HFFc6 (cell line): ENCODE data around the gene PITPNC1. TPM values are rescaled to one million over a fixed set of nuclear protein-coding genes. Genes with fewer than 3 reads are reported as not detected.

Source experiments
- DNase-seq: peaks from one replicate; pipeline ENCODE4 v3.0.0-alpha.2; 2018
- H3K27ac Mint-ChIP-seq: 2 replicates; pipeline ENCODE4 v1.8.0; 2020; ENCODE audit warnings: mild to moderate bottlenecking, mixed read lengths
- H3K27me3 Mint-ChIP-seq: 2 replicates; pipeline ENCODE4 v1.8.0; 2021; ENCODE audit warnings: mild to moderate bottlenecking, moderate library complexity, mixed read lengths; ENCODE audit not compliant: insufficient read depth
- H3K36me3 Mint-ChIP-seq: 2 replicates; pipeline ENCODE4 v1.8.0; 2021; ENCODE audit warnings: low read depth, mixed read lengths
- H3K4me1 Mint-ChIP-seq: 2 replicates; pipeline ENCODE4 v1.8.0; 2020; ENCODE audit warnings: low read depth, mixed read lengths
- H3K4me3 Mint-ChIP-seq: 2 replicates; pipeline ENCODE4 v1.8.0; 2020; ENCODE audit warnings: mild to moderate bottlenecking, moderate library complexity, mixed read lengths
- H3K9me3 Mint-ChIP-seq: 2 replicates; pipeline ENCODE4 v1.8.0; 2020; ENCODE audit warnings: mild to moderate bottlenecking, mixed read lengths
- total RNA-seq, 6 experiments: library from RNA; stranded (reverse); fragmentation: NEBNext Ultra II Directional; extraction: Animal tissue kit (Norgen Biotek cat#: 25700); gene quantifications; 2 replicates in 1 of 6; 3 replicates in 5 of 6; pipeline ENCODE4 v1.2.3, GENCODE V29; 2021
- TF ChIP-seq, protein P1 (sequence below): fragments of 200-600 bp; sonication (generic); IDR thresholded peaks from 2 replicates; pipeline ENCODE4 v1.5.0; 2021; ENCODE audit warnings: antibody characterized with exemption, mild to moderate bottlenecking

The PITPNC1 gene
- total RNA-seq, 6 experiments from 2014 or later = 6.9 to 11.1 (median 7.7) TPM

DNA sequence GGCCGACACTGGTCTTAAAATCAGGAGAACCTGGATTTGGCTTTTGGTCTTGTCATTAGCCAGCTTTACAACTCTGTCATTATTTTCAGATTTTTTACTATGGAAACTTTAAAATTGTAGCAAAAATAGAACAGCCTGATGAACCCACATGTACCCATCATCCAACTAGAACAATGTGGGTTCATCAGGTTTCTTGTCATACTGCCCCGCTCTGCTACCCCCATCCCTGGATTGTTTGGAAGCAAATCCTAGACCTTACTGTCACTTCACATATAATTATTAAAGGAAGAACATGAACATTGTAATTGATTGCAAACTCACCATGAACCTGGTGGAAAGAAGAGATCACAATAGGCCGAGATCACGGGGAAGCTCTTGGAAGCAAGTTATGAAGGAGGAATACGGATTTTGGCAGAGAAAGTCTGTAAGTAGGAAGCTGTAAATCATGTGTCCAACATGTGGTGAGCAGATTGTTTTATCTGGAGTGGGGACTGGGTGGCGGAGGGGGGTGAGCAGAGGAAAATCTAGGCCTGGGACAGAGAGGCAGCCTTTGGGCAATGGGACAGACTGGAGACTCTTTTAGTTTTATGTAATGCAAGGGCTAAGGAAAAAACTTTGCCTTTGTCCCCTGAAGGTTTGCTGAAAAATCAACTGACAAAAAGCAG is 67.0 kb downstream of the PITPNC1 start:
- peak overlapping the region; percentile 20; the same call in 1 of the 2 replicates for H3K27ac Mint-ChIP-seq
- TF ChIP-seq, protein P1, sequence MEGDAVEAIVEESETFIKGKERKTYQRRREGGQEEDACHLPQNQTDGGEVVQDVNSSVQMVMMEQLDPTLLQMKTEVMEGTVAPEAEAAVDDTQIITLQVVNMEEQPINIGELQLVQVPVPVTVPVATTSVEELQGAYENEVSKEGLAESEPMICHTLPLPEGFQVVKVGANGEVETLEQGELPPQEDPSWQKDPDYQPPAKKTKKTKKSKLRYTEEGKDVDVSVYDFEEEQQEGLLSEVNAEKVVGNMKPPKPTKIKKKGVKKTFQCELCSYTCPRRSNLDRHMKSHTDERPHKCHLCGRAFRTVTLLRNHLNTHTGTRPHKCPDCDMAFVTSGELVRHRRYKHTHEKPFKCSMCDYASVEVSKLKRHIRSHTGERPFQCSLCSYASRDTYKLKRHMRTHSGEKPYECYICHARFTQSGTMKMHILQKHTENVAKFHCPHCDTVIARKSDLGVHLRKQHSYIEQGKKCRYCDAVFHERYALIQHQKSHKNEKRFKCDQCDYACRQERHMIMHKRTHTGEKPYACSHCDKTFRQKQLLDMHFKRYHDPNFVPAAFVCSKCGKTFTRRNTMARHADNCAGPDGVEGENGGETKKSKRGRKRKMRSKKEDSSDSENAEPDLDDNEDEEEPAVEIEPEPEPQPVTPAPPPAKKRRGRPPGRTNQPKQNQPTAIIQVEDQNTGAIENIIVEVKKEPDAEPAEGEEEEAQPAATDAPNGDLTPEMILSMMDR = no peak
- H3K27me3 Mint-ChIP-seq = no peaks in the 10 kb centered on the region; the same call in 1 of the 2 replicates
- H3K36me3 Mint-ChIP-seq = no peaks in the 10 kb centered on the region
- no peak overlapping the region; the same call in 1 of the 2 replicates for H3K4me3 Mint-ChIP-seq
- peaks cover 40% of the 10 kb centered on the region for H3K4me1 Mint-ChIP-seq
- DNase-seq = no peak
- no peaks in the 10 kb centered on the region for H3K9me3 Mint-ChIP-seq

DNA sequence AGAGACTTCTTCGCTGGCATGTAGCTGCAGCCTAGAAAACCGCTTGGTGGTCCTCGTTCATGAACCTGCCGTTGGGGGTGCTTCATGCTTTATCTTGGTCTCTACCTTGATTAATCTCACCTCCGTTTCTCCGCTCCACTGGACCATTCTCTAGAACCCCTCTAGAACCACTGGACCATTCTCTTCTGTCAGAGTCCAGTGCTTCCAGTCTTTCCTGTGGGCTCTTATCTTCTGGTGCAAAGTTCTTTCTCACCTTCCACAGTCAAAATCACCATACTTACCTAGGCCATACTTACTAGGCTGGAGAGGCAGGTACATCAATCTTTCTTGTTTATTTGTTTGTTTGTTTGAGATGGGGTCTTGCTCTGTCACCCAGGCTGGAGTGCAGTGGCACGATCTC is 71.4 kb downstream of the PITPNC1 start:
- Mint-ChIP-seq H3K27me3 (peaks cover 3% of the 10 kb centered on the region; the same call in 1 of the 2 replicates), H3K4me3 (no peak overlapping the region), H3K4me1 (peaks cover 8% of the 10 kb centered on the region; the same call in 1 of the 2 replicates), H3K9me3 (no peaks in the 10 kb centered on the region), H3K36me3 (no peaks in the 10 kb centered on the region), H3K27ac (no peak overlapping the region)
- TF ChIP-seq, protein P1 = no peak
- DNase-seq = no peak

DNA sequence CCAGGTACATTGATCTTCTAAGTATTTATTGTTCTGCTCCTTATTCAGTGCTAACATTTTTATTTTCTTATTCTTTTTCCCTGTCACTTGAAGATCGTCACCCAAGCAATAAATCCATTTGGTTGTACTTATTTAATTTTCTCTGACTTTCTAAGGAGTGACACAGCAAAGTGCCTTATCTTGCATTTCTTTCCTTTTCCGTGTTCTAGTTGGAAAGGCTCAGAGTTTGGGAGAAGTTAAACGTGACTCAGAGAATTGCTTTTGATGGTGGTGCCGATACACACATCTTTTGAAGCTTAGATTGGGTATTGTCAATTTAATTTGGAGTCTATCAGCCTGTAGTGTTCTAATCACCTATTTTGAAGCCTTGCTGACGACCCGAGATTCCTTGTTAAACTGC is 72.0 kb downstream of the PITPNC1 start:
- TF ChIP-seq, protein P1 = no peak
- Mint-ChIP-seq H3K36me3 (no peaks in the 10 kb centered on the region), H3K4me3 (no peak overlapping the region), H3K27me3 (peaks cover 3% of the 10 kb centered on the region; the same call in 1 of the 2 replicates), H3K9me3 (no peaks in the 10 kb centered on the region), H3K4me1 (peaks cover 5% of the 10 kb centered on the region; the same call in 1 of the 2 replicates), H3K27ac (no peak overlapping the region)
- DNase-seq = no peak

DNA sequence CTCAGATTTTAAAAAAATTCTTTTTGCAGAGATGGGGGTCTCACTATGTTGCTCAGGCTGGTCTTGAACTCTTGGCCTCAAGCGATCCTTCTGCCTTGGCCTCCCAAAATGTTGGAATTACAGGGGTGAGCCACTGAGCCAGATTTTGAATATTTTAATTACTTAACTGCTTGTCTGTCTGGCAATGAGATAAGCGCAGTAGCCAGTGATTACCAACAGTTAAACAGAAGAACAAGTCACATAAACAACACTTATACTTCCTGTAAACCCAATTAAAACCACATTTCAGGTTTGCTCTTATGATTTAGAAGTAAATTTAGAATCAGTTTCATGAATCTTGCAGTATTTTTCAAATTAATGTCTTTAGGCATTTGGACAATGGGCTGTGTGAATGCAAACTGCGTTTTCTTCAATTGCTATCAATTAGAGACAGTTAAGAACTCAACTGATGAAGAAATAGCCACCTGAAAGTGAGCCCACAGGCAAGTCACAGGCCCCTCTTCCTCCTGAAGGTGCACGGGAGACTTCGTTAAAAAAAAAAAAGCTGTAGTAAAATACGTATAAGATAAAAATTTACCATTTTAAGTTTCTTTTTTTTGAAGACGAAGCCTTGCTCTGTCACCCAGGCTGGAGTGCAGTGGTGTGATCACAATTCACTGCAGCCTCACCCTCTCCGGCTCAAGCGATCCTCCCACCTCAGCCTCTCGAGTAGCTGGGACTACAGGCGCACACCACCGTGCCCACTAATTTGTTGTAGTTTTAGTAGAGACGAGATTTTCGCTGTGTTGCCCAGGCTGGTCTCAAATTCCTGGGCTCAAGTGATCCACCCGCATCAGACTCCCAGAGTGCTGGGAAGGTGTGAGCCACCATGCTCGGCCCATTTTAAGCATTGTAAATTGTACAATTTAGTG is 73.0 kb downstream of the PITPNC1 start:
- no peaks in the 10 kb centered on the region for H3K4me1 Mint-ChIP-seq
- H3K27ac Mint-ChIP-seq = no peak overlapping the region
- H3K4me3 Mint-ChIP-seq = no peak overlapping the region
- H3K9me3 Mint-ChIP-seq = no peaks in the 10 kb centered on the region
- no peaks in the 10 kb centered on the region for H3K36me3 Mint-ChIP-seq
- no peak for DNase-seq
- H3K27me3 Mint-ChIP-seq = peaks cover 3% of the 10 kb centered on the region; the same call in 1 of the 2 replicates
- TF ChIP-seq, protein P1 = no peak

GRCh38 chr17:67452681-67453554 is 75.8 kb downstream of the PITPNC1 start:
- Mint-ChIP-seq H3K9me3 (peaks cover 6% of the 10 kb centered on the region), H3K4me1 (no peaks in the 10 kb centered on the region), H3K36me3 (peaks cover 4% of the 10 kb centered on the region), H3K27ac (no peak overlapping the region), H3K4me3 (no peak overlapping the region), H3K27me3 (peaks cover 3% of the 10 kb centered on the region; the same call in 1 of the 2 replicates)
- TF ChIP-seq, protein P1 = no peak
- no peak for DNase-seq
